Peyer's patch (tissue), 4 donors: Measurements from ENCODE around the gene JAZF1.

Experiments used
- CTCF ChIP-seq, 6 experiments: fragments of 450-650 bp in 4 of 6; fragments of 200-600 bp in 2 of 6; sonication (generic) in 1 of 6; IDR thresholded peaks; one replicate each; pipeline ENCODE4 v1.5.1; 2017 to 2019; ENCODE audit warnings: antibody characterized with exemption in 6 of 6, mild to moderate bottlenecking in 3 of 6, moderate library complexity in 1 of 6
- POLR2A ChIP-seq, 2 donors: fragments of 450-650 bp; IDR thresholded peaks; one replicate each; pipeline ENCODE4 v1.5.1; 2017; ENCODE audit warnings: antibody characterized with exemption in 2 of 2, mild to moderate bottlenecking in 2 of 2, moderate library complexity in 2 of 2

DNA sequence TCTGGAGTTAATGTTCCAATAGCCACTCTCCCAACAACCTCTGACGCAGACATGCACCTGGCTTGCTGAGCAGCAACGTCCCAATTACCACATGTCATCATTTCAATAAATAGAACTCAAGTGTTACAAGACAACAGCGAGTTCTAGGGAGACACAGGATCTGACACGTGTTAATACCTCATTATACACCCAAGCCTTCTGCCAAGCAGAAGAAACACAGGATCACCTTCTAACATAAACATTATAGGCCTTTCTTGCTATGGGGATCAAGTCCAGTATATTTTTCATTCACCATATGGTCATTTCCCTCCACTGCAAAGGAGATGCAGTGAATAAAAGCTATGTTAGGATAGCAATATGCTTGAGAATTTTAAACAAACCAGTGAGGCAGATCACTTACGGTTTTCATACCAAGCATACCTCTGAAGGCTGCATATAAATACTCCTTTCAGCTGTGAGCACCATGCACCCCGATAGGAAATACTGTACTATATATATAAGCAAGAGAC, 74.2 kb downstream of the JAZF1 start:
- no peak for TF ChIP-seq CTCF (IDR thresholded peaks at IDR 0.05)
- TF ChIP-seq POLR2A (IDR thresholded peaks at IDR 0.05): no peak
